ENCODE results near the gene FIGN.

The FIGN gene

DNA sequence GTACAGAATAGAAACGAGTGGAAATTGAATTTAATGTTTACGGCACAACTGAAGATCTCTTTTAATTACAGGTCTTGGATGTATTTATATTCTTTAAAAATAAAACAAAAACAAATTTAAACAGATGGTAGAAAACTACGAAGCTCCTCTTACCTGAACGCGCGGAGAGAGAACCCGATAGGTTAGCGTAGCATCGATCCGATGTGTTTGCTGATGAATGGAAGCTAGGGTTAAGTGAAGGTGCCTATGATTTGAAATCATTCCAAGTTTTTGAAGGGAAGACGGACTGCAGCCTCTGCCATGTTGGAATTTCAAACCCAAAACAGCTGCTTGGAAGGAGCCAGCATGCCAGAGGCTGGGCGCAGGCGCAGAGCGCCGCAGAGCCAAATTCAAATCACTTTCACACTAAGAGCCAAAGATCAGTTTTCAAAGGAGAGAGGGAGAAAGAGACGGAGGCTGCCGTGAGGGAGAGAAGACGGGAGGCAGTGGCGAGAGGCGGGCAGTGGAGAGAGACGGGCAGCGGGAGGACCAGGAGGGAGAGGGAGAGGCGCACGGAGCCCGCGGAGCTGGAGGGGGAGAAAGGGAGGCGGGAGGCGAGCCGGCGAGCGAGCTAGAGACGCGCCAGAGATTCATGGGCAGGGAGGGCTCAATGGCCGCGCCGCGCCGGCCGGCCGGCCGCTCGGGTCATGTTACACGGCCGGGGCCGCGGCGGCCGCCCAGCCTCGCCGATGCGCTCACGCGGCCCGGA is at the start of gene FIGN:
Gene FIGN, minus strand, starts transcription at position 324 of the 748 bp plus-strand sequence. CDS start 1,081 bp downstream, outside the sequence.
- peak; percentile 86 for DNase-seq (ENCODE audit: low read depth)

DNA sequence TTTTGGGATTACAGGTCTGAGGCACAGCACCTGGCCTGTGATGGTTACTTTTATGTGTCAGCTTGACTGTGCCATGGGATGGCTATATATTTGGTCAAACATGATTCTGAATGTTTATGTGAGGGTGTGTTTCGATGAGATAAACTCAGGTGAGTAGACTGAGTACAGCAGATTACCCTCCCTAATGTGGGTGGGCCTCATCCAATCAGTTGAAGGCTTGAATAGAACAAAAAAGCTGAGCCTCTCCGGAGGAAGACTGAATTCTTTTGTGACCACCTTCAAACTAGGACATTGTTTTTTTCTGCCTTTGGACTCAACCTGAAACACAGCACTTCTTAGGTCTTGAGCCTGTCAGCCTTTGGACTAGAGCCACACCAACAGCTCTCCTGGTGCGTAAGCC is 49.4 kb upstream of the FIGN start:
- no peak for DNase-seq (ENCODE audit: low read depth)

DNA sequence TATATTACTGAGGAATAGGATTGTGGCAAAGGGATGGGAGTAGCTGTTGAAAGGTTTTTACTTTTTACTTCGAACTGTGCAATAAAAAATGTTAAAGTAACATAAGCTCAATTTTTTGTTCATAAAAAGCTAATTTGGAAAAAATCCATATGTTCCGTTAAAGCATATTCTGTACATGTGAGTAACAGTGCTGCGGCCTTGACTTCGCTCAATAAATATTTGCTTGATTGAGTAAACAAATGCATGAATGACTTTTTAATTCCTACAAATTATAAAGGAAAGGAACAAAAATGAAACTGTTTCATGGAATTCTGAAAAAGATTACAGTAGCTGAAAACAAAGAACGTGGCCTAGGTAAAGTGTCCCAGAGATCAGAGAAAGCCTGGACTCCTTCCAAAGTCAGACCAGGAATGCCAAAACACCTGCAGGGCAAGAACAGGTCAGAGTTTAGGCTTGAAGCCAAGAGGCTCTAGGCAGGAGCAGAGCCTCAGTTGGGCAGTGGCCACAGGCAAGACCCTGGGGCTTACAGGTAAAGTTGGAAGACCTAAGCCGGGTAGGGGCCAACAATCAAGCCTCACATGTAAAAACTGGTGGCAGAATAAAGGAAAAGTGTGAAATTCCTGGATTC is 44.3 kb upstream of the FIGN start:
- DNase-seq (ENCODE audit: low read depth) = no peak

DNA sequence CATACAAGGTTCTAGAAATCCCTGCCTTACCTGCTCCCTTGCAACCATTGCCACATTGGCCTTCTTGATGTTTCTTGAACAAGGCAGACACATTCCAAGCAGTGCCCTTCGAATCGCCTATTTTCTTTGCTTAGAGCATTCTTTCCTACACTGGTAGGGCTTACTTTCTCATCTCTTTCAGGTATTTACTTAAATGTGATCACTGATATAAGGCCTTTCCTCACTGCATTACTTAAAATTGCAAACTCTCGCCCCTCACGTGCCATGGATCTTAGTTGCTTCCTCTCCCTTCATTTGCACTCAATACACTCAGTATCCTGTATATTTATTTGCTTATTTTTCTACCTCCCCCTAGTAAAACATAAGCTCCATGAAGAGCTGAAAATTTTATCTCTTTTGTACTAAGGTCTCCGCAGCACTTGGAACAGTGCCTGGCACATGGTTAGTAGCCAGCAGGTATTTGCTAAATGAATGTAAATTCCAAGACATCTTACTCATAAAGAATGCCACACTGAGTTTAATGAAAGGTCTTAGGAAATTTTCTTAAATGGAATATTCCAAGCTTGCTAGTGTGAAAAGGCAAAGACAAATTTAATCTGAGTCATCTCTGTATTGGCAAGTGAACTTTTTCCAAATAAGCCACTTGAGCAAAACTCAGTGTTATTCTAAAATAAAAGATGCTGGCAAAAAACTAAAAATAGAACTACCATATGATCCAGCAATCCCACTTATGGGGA is 42.4 kb upstream of the FIGN start:
- DNase-seq (ENCODE audit: low read depth) = peak; percentile 94

DNA sequence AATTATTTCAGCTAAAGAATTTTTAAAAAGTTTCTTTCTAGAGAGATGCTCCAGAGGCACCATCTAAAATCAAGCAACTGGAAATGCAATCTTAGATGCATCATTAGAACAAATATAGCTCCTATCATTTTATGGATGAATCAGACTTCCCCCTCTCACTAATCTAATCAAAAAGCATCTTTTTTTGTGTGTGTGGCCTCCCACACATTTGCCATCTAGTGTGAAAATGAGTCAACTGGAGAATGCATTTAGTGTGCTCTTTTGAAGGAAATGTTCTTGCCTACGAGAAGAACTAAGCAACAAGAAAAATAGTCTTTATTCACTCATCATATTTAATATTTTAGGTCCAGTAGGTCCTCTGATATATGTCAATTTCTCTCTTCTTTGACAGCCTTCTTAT is 39.5 kb upstream of the FIGN start:
- peak; percentile 42 for DNase-seq (ENCODE audit: low read depth)

DNA sequence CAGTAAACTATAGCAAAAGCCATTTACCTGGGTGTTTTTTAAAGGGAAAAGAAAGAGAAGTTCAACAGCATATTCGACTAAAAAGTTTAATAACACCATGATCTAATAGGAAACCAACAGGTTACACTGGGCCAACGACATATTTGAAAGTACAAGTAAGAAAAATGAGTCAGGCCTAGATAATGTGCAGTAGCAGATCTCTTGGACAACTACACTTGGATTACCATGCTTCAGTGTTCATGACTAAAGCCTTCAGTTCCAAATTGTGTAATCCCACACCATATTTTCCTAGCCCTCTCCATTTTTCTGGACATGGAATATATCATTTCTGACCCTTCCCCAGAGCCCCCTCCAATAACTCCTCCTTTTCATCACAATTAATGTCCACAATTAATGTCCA is 39.1 kb upstream of the FIGN start:
- DNase-seq (ENCODE audit: low read depth) = peak; percentile 88

DNA sequence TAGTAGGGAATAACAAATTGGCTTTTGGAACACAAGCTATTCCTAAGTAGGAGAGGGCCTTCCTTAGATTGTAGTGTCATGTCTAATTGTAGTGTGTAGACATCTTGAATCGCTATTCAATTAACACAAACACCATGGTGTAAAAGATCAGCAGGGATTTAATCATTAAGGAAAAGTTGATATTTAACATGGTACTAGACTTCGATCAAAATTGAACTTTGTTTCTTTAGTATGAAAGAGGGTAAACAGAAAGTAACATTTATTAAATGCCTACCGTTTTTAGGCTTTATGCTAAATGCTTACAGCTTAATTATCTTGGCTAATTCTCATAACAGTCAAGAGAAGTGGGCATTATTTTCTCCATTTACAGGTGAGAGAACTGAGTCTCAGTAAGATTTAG is 37.5 kb upstream of the FIGN start:
- DNase-seq (ENCODE audit: low read depth) = no peak

- peak; percentile 29 for DNase-seq (ENCODE audit: low read depth)
These were observed 35.8 kb upstream of the FIGN start for GRCh38 chr2:163771596-163771995.

GRCh38 chr2:163768881-163769695 is 33.3 kb upstream of the FIGN start:
- no peak for DNase-seq (ENCODE audit: low read depth)

DNA sequence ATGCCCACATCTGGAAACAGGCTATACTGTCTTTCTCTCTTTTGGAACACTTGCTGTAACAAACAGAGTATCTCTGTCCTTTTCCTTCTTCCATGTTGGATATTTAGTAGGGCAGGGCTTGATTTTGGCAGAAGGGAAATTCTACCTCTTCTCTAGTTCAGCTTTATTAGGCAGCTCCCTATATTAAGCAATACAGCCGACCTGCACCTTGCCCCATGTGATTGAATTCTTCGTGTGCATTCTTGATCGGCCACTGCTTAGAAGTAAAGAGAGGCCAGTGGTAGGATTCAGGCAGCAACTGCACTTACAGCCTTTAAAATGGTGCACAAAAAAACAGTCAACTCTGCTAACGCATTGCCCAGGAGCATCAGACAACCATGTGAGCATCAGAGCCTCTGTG is 31.3 kb upstream of the FIGN start:
- DNase-seq (ENCODE audit: low read depth) = no peak

GRCh38 chr2:163764566-163764965 is 28.8 kb upstream of the FIGN start:
- no peak for DNase-seq (ENCODE audit: low read depth)

GRCh38 chr2:163759013-163759412 is 23.2 kb upstream of the FIGN start:
- DNase-seq (ENCODE audit: low read depth) = no peak

DNA sequence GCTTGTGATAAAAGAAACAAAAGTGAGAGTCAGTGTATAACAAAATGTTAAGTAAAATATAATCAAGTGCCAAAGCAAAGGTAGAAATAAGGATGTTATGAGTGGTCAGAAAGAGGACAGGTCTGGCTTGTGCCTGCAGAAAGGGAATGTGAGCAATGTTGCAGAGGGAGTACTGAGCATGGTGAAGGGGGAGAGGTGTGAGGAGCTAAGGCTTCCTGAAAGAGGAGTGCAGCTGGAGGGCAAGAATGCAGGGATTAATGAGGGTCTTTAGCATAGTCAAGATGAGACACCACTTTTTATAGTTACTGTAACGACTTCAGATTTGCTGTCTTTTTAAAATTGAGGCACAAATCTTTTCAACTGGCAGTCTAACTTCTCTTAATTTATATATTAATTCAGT is 22.0 kb upstream of the FIGN start:
- DNase-seq (ENCODE audit: low read depth) = no peak

DNA sequence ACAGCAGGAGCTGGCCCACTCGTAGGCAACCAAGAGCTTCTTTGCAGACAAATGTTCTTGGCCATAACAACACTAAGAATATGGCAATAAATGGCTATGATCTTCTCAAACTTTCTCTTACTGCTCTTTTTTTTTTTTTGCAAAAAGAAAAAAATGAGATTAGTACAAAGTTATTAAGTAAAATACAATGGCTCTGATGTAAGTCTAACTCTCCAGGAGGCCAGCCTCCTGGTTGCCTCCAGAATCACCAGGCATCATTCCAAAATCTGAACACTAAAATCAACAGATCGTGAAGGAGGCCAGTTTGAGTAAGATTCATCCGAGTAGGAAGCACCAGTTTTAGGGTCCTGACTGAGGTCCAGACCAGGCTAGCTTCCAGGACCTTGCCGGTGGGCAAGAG is 20.8 kb upstream of the FIGN start:
- DNase-seq (ENCODE audit: low read depth) = no peak

- no peak for DNase-seq (ENCODE audit: low read depth)
These were observed 19.6 kb upstream of the FIGN start for GRCh38 chr2:163755366-163755765.

GRCh38 chr2:163753726-163754125 is 17.9 kb upstream of the FIGN start:
- DNase-seq (ENCODE audit: low read depth) = peak; percentile 49

DNA sequence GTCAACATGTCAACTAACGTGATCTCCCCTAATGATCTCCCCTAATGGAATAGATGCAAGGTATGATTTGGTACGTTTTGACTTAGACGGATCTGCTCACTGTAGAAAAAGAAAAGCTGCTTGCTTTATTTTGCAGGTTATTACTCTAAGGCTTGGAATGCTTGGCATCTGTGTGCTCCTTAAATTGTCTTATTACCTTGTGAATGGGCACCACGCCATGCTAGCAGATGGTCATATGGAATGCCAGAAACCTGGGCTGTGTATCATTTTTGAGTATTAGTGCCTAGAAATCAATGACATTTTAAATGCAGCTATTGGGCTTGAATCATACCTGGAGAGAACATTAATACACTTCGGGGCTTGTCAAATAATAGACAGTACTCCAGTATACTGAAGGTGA is 16.5 kb upstream of the FIGN start:
- no peak for DNase-seq (ENCODE audit: low read depth)

- no peak for DNase-seq (ENCODE audit: low read depth)
These were observed 15.9 kb upstream of the FIGN start for GRCh38 chr2:163751696-163752095.

GRCh38 chr2:163748420-163748819 is 12.6 kb upstream of the FIGN start:
- DNase-seq (ENCODE audit: low read depth) = no peak

- DNase-seq (ENCODE audit: low read depth) = no peak
These were observed 5.6 kb upstream of the FIGN start for GRCh38 chr2:163741435-163741834.

- no peak for DNase-seq (ENCODE audit: low read depth)
These were observed 1.8 kb upstream of the FIGN start for GRCh38 chr2:163737563-163737962.

DNA sequence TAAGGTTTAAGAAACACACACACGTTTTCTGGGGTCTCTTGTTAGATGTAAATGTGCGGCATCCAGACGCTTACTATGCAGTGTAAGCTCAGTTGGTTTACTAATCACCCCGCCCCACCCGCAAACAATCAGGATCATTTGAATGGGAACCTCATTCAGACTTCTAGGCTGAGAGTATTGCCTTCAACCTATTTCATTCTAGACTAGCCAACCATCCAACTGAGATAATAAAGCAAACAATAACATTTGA is 1.3 kb upstream of the FIGN start:
- no peak for DNase-seq (ENCODE audit: low read depth)
